HCT116 (cell line): ENCODE data around the gene ANKRD9. TPM values are rescaled to one million over a fixed set of nuclear protein-coding genes. Genes with fewer than 3 reads are reported as not detected.

Experiments
- ATAC-seq: fragments of 200-7000 bp; cut with Tn5 transposase; 2 replicates; pipeline ENCODE4 v1.9.1; 2020; ENCODE audit warnings: mild to moderate bottlenecking, moderate library complexity
- BruUV-seq: library from RNA; stranded (reverse); fragments of 400-500 nt; replicated peaks from 2 replicates; lab custom pipeline; 2021; lab: Mats Ljungman, UMichigan
- CTCF ChIA-PET: fragments of 300-600 bp; sonication (Branson Sonifier 250); formaldehyde crosslinking; loops from one replicate; lab custom pipeline; 2021; ENCODE audit warnings: antibody characterized with exemption; lab: Charles Lee
- POLR2A ChIA-PET: fragments of 300-600, 350-600 bp; sonication (Branson Sonifier 250); formaldehyde crosslinking; loops from one replicate; lab custom pipeline; 2021; ENCODE audit warnings: antibody characterized with exemption; lab: Charles Lee
- RAD21 ChIA-PET, 2 experiments: fragments of 300-600 bp; sonication (Branson Sonifier 250); formaldehyde crosslinking; loops; one replicate each; lab custom pipeline; 2023; ENCODE audit warnings: low total read pairs in 2 of 2; ENCODE audit not compliant: uncharacterized antibody in 2 of 2, unreplicated experiment in 2 of 2, low non-redundant PET in 1 of 2; lab: Charles Lee
- DNase-seq: peaks from one replicate; pipeline ENCODE4 v3.0.0-alpha.2; 2010; ENCODE audit warnings: low read depth, low spot score
- H2AFZ ChIP-seq: fragments of 200-600 bp; shearing (Covaris generic), sonication (generic); 2 replicates; pipeline ENCODE4 v1.6.1; 2017; ENCODE audit warnings: low read depth, mixed run types, mixed read lengths, antibody characterized with exemption, low read length; ENCODE audit not compliant: poor library complexity, severe bottlenecking
- H3K27ac ChIP-seq: 2 replicates; pipeline ENCODE4 v1.5.1; 2012; ENCODE audit warnings: low read depth, low read length
- H3K27me3 ChIP-seq: fragments of 200-600 bp; sonication (generic); 2 replicates; pipeline ENCODE4 v1.6.1; 2016; ENCODE audit warnings: mixed run types, low read length, mixed read lengths; ENCODE audit not compliant: insufficient read depth
- H3K36me3 ChIP-seq, 2 experiments: fragments of 200-500 bp in 1 of 2; fragments of 200-600 bp in 1 of 2; sonication (Bioruptor generic) in 1 of 2; sonication (generic) in 1 of 2; 2 replicates each; pipeline versions ENCODE4 v1.5.1 to v1.6.1; 2014 to 2016; ENCODE audit warnings: low read length in 2 of 2, inconsistent platforms in 1 of 2, mixed read lengths in 1 of 2, mixed run types in 1 of 2; ENCODE audit not compliant: insufficient read depth in 2 of 2, control insufficient read depth in 1 of 2
- H3K4me1 ChIP-seq, 2 experiments: fragments of 200-600 bp in 1 of 2; sonication (generic) in 1 of 2; 2 replicates each; pipeline versions ENCODE4 v1.5.1 to v1.6.1; 2012 to 2017; ENCODE audit warnings: low read length in 2 of 2, inconsistent platforms in 1 of 2, mild to moderate bottlenecking in 1 of 2, mixed read lengths in 1 of 2, mixed run types in 1 of 2, moderate library complexity in 1 of 2; ENCODE audit not compliant: insufficient read depth in 2 of 2, control insufficient read depth in 1 of 2
- H3K4me2 ChIP-seq: fragments of 200-600 bp; sonication (generic); 2 replicates; pipeline ENCODE4 v1.6.1; 2017; ENCODE audit warnings: mixed run types, low read length, mixed read lengths
- H3K4me3 ChIP-seq, 2 experiments: fragments of 200-600 bp in 1 of 2; sonication (generic) in 1 of 2; replicated peaks in 1 of 2; 2 replicates each; pipeline ENCODE4 v1.5.1; 2011 to 2016; ENCODE audit warnings: low read length in 2 of 2, control low read depth in 1 of 2, low read depth in 1 of 2, mild to moderate bottlenecking in 1 of 2, mixed read lengths in 1 of 2, mixed run types in 1 of 2
- H3K79me2 ChIP-seq: fragments of 200-600 bp; sonication (generic); 2 replicates; pipeline ENCODE4 v1.6.1; 2017; ENCODE audit warnings: mild to moderate bottlenecking, mixed run types, low read length, moderate library complexity, mixed read lengths; ENCODE audit not compliant: insufficient read depth
- H3K9ac ChIP-seq: fragments of 200-600 bp; sonication (generic); 2 replicates; pipeline ENCODE4 v1.6.1; 2016; ENCODE audit warnings: low read length, mixed read lengths
- H3K9me2 ChIP-seq: fragments of 200-600 bp; sonication (generic), shearing (Covaris generic); 2 replicates; pipeline ENCODE4 v1.6.1; 2017; ENCODE audit warnings: mixed run types, mild to moderate bottlenecking, moderate library complexity; ENCODE audit not compliant: insufficient read depth
- H3K9me3 ChIP-seq, 2 experiments: fragments of 200-500 bp in 1 of 2; fragments of 200-600 bp in 1 of 2; sonication (Bioruptor generic) in 1 of 2; sonication (generic) in 1 of 2; 2 replicates each; pipeline ENCODE4 v1.6.1; 2014 to 2017; ENCODE audit warnings: low read length in 2 of 2, mixed read lengths in 2 of 2, inconsistent platforms in 1 of 2, low read depth in 1 of 2, mild to moderate bottlenecking in 1 of 2, mixed run types in 1 of 2, moderate library complexity in 1 of 2; ENCODE audit not compliant: control insufficient read depth in 1 of 2, insufficient read depth in 1 of 2
- H4K20me1 ChIP-seq: fragments of 200-600 bp; sonication (generic), shearing (Covaris generic); 2 replicates; pipeline ENCODE4 v1.6.1; 2017; ENCODE audit warnings: mixed run types, mild to moderate bottlenecking, moderate library complexity; ENCODE audit not compliant: insufficient read depth
- CBX3 ChIP-seq: IDR thresholded peaks from 2 replicates; pipeline ENCODE4 v1.6.1; 2012; ENCODE audit warnings: low read depth
- EGR1 ChIP-seq: IDR thresholded peaks from 2 replicates; pipeline ENCODE4 v1.6.1; 2012; ENCODE audit warnings: low read depth
- MAX ChIP-seq: IDR thresholded peaks from 2 replicates; pipeline ENCODE4 v1.6.1; 2012
- POLR2AphosphoS5 ChIP-seq: IDR thresholded peaks from 2 replicates; pipeline ENCODE4 v1.6.1; 2011; ENCODE audit warnings: mild to moderate bottlenecking, low read depth, low read length, moderate library complexity
- SP1 ChIP-seq: IDR thresholded peaks from 2 replicates; pipeline ENCODE4 v1.6.1; 2012; ENCODE audit warnings: low read depth
- intact Hi-C: fragments of 100-400 bp; cut with micrococcal nuclease; formaldehyde crosslinking; loops from 2 replicates; pipeline ENCODE4 v1.10.0; 2022
- total RNA-seq: library from RNA; stranded (reverse); gene quantifications from one replicate; pipeline ENCODE4 v1.2.1, GENCODE V29; 2021; ENCODE audit not compliant: unreplicated experiment

Gene ANKRD9
- total RNA-seq, 1 experiment from 2014 or later = 29.0 TPM

- Histone ChIP-seq H3K79me2 (peaks cover 6% of the 10 kb centered on the region; the same call in 1 of the 2 replicates), H3K36me3 (no peaks in the 10 kb centered on the region), H3K9ac (peak overlapping the region; percentile 63; the same call in 1 of the 2 replicates), H3K9me2 (no peaks in the 10 kb centered on the region), H3K4me1 (peaks cover 22 to 29% of the 10 kb centered on the region in 2 experiments)
- intact Hi-C loops = no loop called here
- TF ChIP-seq POLR2AphosphoS5 (peak; percentile 27; the same call in 1 of the 2 replicates), SP1 (no peak), CBX3 (no peak), MAX (no peak), EGR1 (no peak)
- TF ChIP-seq, all 23 proteins: peak for 1
- ChIA-PET CTCF (interaction anchor here (0.8 to 1.0 kb wide), 2 partner anchors 14 kb away, joined by 3 to 7 read pairs; no protein-coding TSS in a partner anchor), RAD21 (no interaction called here), POLR2A (no interaction called here)
- no TSS peak for BruUV-seq
- ATAC-seq (peak; percentile 24), DNase-seq (no peak)
- Histone ChIP-seq H3K27ac (peak overlapping the region; percentile 69; the same call in 1 of the 2 replicates), H3K9me3 (no peaks in the 10 kb centered on the region), H3K4me3 (peak overlapping the region; percentile 44 to 64; a peak in 3 of 4 replicates), H4K20me1 (no peaks in the 10 kb centered on the region), H3K27me3 (no peaks in the 10 kb centered on the region), H3K4me2 (peak overlapping the region; percentile 96), H2AFZ (peak overlapping the region; percentile 45)
Measured at GRCh38 chr14:102510616-102511520, 1.3 kb upstream of the ANKRD9 start.
